Endothelial cell (in vitro differentiated cells): Measurements from ENCODE around the gene FARP1. TPM values are rescaled to one million over a fixed set of nuclear protein-coding genes. Genes with fewer than 3 reads are reported as not detected.

Experiments
- DNase-seq: peaks from one replicate; pipeline ENCODE4 v3.0.0; 2021; ENCODE audit warnings: low spot score
- H3K27ac Mint-ChIP-seq: one replicate; pipeline ENCODE4 v1.8.0; 2021; ENCODE audit warnings: mixed read lengths, inconsistent platforms; ENCODE audit not compliant: unreplicated experiment
- H3K27me3 Mint-ChIP-seq: one replicate; pipeline ENCODE4 v1.8.0; 2021; ENCODE audit warnings: mild to moderate bottlenecking, moderate library complexity, mixed read lengths, inconsistent platforms; ENCODE audit not compliant: unreplicated experiment
- H3K36me3 Mint-ChIP-seq: one replicate; pipeline ENCODE4 v1.8.0; 2021; ENCODE audit warnings: mild to moderate bottlenecking, low read depth, mixed read lengths, inconsistent platforms; ENCODE audit not compliant: unreplicated experiment
- H3K4me1 Mint-ChIP-seq: one replicate; pipeline ENCODE4 v1.8.0; 2021; ENCODE audit warnings: mild to moderate bottlenecking, mixed read lengths, inconsistent platforms; ENCODE audit not compliant: unreplicated experiment
- H3K4me3 Mint-ChIP-seq: one replicate; pipeline ENCODE4 v1.8.0; 2021; ENCODE audit warnings: mild to moderate bottlenecking, mixed read lengths, inconsistent platforms; ENCODE audit not compliant: unreplicated experiment
- H3K9me3 Mint-ChIP-seq: one replicate; pipeline ENCODE4 v1.8.0; 2021; ENCODE audit warnings: mixed read lengths, inconsistent platforms; ENCODE audit not compliant: unreplicated experiment
- total RNA-seq: library from RNA; stranded (reverse); fragmentation: NEBNext Ultra II Directional; extraction: Animal tissue kit (Norgen Biotek cat#: 25700); gene quantifications from one replicate; pipeline ENCODE4 v1.2.1, GENCODE V29; 2021; ENCODE audit not compliant: unreplicated experiment
- TF ChIP-seq, protein P1 (sequence below): fragments of 200-600 bp; sonication (generic); IDR thresholded peaks from one replicate; pipeline ENCODE4 v1.5.0; 2021; ENCODE audit warnings: antibody characterized with exemption; ENCODE audit not compliant: unreplicated experiment

The FARP1 gene
- total RNA-seq, 1 donor from 2014 or later: 167 TPM

DNA sequence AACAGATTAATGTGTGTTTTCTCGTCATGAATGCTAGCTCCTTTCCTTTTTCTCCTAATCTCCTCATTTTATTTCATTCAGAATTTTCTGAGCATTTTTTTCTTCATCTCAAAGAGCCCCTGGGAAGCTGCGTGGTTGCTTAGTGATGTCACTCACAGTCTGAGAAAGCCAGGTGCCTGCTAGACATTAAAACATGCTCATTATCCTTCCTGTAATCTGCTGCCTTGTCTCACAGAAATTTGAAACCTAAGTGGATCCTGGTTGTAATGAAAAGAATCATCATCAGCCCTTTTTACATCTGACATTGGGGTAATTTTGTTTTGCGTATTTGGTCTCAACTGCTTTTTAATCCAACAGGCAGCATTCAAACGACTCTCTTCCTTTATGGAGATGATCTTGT, 142.4 kb downstream of the FARP1 start:
- peaks cover 5% of the 10 kb centered on the region for H3K27me3 Mint-ChIP-seq
- no peak overlapping the region for H3K27ac Mint-ChIP-seq
- TF ChIP-seq, protein P1, sequence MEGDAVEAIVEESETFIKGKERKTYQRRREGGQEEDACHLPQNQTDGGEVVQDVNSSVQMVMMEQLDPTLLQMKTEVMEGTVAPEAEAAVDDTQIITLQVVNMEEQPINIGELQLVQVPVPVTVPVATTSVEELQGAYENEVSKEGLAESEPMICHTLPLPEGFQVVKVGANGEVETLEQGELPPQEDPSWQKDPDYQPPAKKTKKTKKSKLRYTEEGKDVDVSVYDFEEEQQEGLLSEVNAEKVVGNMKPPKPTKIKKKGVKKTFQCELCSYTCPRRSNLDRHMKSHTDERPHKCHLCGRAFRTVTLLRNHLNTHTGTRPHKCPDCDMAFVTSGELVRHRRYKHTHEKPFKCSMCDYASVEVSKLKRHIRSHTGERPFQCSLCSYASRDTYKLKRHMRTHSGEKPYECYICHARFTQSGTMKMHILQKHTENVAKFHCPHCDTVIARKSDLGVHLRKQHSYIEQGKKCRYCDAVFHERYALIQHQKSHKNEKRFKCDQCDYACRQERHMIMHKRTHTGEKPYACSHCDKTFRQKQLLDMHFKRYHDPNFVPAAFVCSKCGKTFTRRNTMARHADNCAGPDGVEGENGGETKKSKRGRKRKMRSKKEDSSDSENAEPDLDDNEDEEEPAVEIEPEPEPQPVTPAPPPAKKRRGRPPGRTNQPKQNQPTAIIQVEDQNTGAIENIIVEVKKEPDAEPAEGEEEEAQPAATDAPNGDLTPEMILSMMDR: no peak
- no peak for DNase-seq
- H3K36me3 Mint-ChIP-seq: peaks cover 3% of the 10 kb centered on the region
- H3K4me1 Mint-ChIP-seq: peaks cover 14% of the 10 kb centered on the region
- no peaks in the 10 kb centered on the region for H3K9me3 Mint-ChIP-seq
- H3K4me3 Mint-ChIP-seq: no peak overlapping the region

DNA sequence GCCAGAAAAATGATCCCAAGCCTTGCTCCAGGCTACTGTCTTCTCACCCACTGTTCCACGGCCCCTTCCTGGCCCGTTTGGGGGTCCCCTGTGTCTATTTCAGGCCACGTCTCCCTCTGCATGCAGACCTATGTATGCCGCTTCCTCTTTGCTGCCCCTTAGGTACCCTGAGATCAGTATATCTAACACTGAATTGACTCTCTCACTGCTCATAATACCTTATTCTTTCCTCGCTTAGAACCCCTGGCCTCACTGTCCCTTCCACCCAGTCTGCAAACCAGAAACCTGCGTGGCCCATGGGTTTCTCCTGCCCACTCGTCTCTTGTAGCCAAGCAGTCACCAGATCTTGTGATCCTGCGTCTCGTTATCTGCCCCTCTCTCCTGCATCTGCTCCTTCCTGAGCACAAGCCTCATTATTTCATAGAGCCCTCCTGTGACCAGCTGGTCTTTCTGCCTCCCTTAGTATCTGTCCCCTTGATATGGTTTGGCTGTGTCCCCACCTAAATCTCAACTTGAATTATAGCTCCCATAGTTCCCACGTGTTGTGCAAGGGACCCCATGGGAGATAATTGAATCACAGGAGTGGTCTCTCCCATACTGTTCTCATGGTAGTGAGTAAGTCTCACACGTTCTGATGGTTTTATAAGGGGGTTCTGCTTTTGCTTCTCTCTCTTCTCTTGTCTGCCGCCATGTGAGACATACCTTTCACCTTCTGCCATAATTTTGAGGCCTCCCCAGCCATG, 143.1 kb downstream of the FARP1 start:
- no peak overlapping the region for H3K4me3 Mint-ChIP-seq
- TF ChIP-seq, protein P1: no peak
- no peak overlapping the region for H3K27ac Mint-ChIP-seq
- H3K27me3 Mint-ChIP-seq: peaks cover 9% of the 10 kb centered on the region
- peaks cover 3% of the 10 kb centered on the region for H3K36me3 Mint-ChIP-seq
- DNase-seq: no peak
- H3K9me3 Mint-ChIP-seq: no peaks in the 10 kb centered on the region
- H3K4me1 Mint-ChIP-seq: peaks cover 11% of the 10 kb centered on the region

DNA sequence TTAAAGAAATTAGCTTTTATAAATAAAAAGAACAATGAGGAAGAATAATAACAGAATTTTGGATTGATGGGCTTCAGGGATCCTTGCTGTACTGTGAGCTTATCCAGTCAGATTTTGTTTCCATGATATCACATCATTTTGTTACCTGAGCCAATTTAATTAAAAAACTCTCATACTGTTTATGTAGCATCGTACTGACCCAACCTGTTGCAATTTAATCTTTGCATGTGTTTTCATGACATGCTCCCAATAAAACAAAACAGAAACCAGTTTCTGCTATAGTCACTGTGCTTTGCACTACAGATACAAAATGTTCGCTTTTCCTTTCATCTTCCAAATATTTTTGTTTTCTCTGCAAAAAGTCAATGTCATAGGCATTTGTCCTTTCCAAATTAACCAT, 143.9 kb downstream of the FARP1 start:
- no peak overlapping the region for H3K27ac Mint-ChIP-seq
- H3K4me1 Mint-ChIP-seq: peaks cover 16% of the 10 kb centered on the region
- H3K4me3 Mint-ChIP-seq: no peak overlapping the region
- no peaks in the 10 kb centered on the region for H3K9me3 Mint-ChIP-seq
- DNase-seq: no peak
- H3K36me3 Mint-ChIP-seq: peaks cover 3% of the 10 kb centered on the region
- peaks cover 9% of the 10 kb centered on the region for H3K27me3 Mint-ChIP-seq
- TF ChIP-seq, protein P1: no peak

DNA sequence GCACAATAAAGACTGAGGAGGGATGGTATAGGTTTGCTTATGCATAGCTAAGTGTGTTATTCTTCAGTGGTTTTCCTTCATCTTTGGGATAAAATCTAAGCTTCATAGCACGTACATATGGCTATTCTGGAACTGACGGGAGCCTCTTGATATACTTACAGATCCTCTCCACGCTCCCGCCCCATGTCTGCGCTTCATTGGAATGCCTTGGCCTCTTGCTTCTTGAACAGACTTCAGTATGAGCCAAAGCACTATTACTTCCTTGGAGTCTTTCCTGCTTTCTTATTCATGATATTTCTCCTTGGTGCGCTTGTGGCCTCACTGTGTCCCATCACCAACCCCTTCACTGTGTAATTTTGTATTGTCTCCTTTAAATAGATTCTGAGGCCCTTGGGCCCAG, 145.3 kb downstream of the FARP1 start:
- Mint-ChIP-seq H3K4me3 (no peak overlapping the region), H3K27ac (no peak overlapping the region), H3K36me3 (peaks cover 3% of the 10 kb centered on the region), H3K4me1 (peaks cover 20% of the 10 kb centered on the region), H3K9me3 (no peaks in the 10 kb centered on the region), H3K27me3 (peaks cover 9% of the 10 kb centered on the region)
- DNase-seq: no peak
- TF ChIP-seq, protein P1: no peak

DNA sequence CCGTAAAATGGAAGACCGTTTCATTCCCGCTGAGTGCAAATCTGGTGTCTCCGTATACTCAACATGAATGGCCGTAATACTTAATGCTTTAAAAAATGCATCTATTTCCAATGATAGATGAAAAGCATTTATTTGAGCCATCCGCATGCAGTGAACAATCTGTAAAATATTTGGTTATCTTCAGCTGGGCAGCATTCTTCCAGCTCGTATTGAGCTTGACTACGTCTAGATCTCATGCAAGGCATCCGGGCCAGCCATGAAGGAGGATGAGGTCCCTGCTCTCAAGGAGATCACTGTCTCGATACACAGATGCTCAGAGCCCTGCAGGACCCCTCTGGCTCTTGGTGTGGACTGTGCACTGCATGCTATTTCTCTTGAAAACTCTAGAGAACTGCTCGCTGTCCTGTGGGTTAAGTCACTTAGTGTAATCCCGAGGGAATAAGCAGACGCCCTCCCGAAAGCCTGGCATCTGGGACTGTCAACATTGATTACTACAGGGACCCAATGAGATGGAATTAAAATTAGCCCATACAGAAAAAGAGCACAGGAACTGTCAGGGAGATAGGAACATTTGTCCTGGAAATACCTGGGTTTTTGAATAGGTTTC, 146.5 kb downstream of the FARP1 start:
- peaks cover 9% of the 10 kb centered on the region for H3K27me3 Mint-ChIP-seq
- peaks cover 19% of the 10 kb centered on the region for H3K4me1 Mint-ChIP-seq
- no peak overlapping the region for H3K4me3 Mint-ChIP-seq
- H3K36me3 Mint-ChIP-seq: peaks cover 3% of the 10 kb centered on the region
- no peak overlapping the region for H3K27ac Mint-ChIP-seq
- TF ChIP-seq, protein P1: no peak
- no peak for DNase-seq
- H3K9me3 Mint-ChIP-seq: no peaks in the 10 kb centered on the region
